ENCODE measurements around the gene SLC36A4.
"Not testable (repeated sequence)": the region's sequence is repeated elsewhere in the genome, so short reads cannot be mapped to it uniquely, and the experiment has no call there.

The SLC36A4 gene

DNA sequence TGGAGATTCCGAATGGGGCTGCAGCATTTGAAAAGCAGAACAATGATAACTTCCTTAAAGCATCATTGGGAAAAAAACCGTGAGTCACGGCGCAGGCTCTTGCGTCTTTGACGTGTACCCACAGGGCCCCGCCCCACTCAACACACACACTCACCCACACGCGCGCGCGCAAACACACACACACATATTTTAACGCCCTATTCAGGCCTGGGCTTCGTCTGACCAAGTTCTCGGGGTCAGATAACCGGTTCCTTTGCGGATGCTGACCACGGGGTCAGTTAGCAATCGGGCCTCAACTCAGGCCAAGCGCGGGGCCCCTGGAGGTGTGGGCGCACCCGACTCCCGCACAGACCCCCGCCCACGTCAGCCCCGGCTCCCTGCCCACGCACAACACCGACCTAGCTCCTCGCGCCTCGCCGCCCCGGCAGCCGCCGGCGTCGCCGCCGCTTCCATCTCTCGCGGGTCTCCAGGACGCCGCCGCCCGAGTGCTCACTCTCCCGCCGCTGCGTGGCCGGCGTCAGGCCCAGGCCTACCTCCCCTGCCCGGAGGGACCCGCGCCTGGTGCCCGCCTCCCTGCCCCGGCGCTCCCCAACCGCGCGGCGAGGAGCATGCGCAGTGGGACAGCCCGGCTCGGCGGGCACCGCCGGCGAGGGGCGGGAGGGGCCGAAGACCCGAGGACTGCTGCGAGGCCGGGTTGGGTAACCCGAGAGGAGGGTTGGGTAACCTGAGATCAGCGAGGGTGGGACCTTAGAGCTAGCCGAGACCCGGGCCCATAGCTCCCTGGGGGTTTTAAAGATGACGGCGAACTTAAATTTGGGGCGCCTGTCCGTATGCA lies at the start of gene SLC36A4:
Gene SLC36A4 (minus strand): TSS at position 612 of the 835 bp plus-strand sequence. CDS start 159 bp downstream, at position 453.
- DNase-seq = peak; percentile 84

GRCh38 chr11:93246790-93247189 lies 49.0 kb upstream of the SLC36A4 start:
- not testable (repeated sequence) for DNase-seq

DNA sequence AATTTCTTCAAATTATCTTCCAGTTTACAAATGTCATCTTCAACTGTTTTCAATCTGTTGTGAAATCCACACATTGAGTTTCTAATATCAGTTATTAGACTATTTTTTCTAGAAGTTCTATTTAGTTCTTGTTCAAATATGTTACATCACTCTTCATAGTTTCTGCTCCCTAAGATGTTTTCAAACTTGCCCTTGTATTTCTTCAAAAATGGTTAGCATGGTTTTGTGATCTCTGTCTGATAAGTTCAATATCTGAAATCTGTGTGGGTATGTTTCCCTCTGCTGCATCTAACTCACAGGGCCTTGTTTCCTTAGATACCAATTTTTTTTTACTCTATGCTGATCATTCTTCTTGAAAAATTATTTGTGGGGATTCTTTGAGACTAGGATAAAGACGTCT lies 46.2 kb upstream of the SLC36A4 start:
- no peak for DNase-seq

DNA sequence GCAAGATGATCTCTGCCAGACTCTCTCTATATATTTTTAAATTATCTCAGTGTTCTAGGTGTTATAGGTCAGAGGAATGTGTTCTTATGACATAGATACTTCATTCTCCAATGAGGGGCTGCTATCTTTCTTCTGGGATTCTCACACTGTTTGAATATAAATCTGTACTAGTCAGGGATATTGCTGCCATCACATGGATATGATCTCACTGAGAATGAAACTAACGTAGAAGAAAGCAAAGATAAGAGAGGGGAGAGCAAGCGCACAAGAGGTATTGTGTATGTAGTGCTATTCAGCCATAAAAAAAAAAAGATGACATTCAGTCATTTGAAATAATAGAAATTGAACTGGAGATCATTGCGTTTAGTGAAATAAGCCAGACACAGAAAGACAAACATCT lies 42.2 kb upstream of the SLC36A4 start:
- no peak for DNase-seq

DNA sequence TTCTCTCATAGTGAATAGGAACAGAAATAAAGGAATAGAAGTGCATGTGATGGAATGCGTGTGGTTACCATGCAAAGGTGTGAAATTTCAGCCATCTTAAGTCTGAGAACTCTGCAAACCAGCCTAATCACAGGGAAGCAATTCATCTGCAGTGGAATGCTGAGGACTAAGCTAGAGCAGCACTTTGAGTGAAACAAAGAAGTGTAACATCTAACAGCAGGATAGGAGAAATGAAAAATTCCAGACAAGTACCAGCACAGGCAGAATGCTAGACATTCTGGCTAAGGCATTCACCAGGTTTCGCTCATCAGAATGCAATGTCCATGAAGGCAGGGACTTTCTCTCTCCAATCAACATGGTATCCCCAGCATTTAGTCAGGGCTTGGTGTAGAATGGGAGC lies 41.2 kb upstream of the SLC36A4 start:
- no peak for DNase-seq

GRCh38 chr11:93236741-93237675 lies 39.2 kb upstream of the SLC36A4 start:
- no peak for DNase-seq

DNA sequence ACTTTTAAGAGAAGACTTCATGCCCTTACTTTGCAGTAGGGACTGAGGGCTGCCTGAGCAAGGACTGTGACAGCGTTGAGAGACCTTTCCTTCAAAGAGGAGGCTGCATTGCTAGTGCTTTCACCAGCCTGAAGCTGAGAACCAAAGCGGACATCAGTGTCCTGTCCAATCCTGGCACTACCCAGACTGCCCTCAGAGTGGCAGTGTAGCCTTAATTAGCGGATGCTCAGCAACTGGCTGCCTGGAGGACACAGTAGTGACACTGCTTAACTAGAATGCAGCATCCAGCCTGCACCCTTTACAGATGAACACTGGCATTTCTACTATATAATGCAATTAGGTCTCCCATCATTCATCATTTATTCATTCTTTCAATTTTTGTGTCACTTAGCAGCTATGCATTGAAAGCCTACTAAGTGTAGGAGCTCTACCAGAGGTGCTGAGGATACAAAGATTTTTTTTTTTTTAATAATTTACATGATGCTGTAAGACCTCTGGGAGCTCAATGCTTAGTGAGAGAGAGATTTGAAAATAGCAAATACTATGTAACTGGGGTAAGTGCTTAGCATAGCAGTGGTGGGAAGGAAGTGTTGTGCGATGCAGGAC lies 36.9 kb upstream of the SLC36A4 start:
- DNase-seq = peak; percentile 59

GRCh38 chr11:93229876-93230275 lies 32.1 kb upstream of the SLC36A4 start:
- DNase-seq = no peak

- DNase-seq = no peak
Measured at GRCh38 chr11:93225662-93226061, 27.9 kb upstream of the SLC36A4 start.

DNA sequence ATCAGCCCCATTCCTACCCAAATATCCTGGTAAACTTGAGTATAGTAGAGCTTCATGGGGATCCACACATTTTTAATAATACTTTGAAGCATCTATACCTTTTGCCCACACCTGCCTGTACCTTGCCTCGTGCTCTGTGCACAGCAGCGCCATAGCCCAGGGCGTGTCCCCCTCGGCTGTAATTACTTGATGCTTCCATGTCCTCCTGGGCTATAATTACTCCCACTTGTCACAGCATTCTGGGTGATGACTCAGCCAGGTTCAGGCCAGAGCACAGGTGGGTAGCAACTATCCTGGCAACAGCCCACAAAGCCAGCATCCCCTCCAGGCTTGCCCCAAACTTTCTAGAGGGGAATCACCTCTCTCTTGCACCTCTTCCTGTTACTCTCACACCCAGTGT lies 23.7 kb upstream of the SLC36A4 start:
- DNase-seq = no peak

- no peak for DNase-seq
Measured at GRCh38 chr11:93220078-93220477, 22.3 kb upstream of the SLC36A4 start.

- DNase-seq = no peak
Measured at GRCh38 chr11:93219440-93219839, 21.6 kb upstream of the SLC36A4 start.

DNA sequence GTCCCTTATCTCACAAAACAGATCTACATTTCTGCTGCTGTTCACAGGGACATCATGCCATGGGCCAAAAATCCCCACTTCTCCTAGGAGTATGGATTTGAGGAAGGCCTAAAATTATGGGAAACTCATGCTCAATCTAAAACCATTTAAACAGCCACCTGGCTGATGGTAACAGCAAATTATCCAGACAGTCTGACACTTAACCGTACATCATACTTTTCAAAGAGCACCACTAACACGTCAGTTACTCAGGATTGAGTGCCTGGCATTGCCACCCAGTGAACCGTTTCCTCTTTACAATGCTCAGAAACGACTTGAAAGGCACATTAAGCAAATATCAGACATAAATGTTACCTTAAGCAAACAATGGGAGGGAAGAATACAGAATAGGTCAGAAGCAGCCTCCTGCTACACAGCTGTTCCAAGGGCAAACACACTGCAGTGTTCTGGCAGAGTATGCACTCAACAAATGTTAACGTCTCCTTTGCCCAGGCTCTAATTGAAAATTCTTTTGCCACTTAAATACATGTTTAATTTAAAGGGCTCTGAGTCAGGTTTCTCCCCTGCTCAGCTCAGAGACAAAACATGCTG lies 18.8 kb upstream of the SLC36A4 start:
- DNase-seq = no peak

- DNase-seq = no peak
Measured at GRCh38 chr11:93213622-93214021, 15.8 kb upstream of the SLC36A4 start.

- DNase-seq = no peak
Measured at GRCh38 chr11:93212094-93212493, 14.3 kb upstream of the SLC36A4 start.

DNA sequence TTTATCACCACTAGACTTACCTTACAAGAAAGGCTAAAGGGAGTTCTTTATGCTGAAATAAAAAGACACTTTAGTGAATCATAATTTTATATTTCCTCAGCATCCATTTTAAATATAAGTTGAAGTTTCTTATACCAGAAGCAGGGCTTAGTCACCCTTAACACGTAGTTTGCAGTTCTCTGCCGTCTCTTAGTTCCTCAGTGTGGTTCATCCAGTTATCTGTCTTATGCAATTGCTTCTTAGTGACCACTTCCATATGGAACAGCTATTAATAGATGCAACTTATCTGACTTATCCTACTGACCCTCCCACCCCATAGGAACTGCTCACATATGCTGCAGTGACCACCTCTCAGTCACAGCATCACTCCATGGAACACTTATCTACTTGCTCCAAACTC lies 11.7 kb upstream of the SLC36A4 start:
- no peak for DNase-seq

DNA sequence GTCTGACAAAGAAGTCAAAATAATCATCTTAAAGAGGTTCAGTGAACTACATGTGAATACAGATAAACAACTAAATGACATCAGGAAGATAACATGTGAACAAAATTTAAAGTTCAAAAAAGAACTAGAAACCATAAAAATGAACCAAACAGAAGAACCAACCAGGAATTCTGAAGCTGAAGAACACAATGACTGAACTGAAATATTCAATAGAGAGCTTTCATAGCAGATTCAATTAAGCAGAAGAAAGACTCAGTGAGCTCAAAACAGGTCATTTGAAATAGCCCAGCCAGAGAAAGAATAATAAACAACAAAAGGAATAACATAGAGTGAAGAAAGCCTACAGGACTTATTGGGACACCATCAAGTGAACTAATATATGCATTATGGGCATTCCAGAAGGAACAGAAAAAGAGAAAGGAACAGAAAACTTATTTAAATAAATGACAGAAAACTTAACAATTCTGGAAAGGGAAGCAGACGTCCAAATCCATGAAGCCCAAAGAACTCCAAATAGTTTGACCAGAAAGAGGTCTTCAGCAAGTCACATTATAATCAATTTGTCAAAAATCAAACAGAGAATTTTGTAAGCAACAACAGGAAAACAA lies 11.0 kb upstream of the SLC36A4 start:
- DNase-seq = no peak

DNA sequence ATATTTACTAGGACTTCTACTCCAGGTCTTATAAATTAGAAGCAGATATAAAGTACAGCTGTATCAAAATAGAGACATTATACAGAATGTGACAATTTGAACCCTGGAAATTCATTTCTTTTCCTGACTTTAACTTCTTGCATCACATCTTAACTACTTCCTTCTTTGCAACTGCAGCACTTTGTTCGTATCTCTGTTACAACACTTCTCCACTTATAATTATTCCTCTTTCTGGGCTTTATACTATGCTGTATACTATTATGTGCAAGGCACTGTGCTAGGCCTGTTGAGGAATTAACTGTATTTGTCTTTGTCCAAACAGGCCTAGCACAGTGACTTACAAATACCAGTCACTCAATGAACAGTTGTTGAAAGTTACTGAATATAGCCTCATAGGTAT lies 1.8 kb upstream of the SLC36A4 start:
- no peak for DNase-seq

- DNase-seq = no peak
Measured at GRCh38 chr11:93198215-93198845, 539 bp upstream of the SLC36A4 start.

GRCh38 chr11:93196816-93197379 lies 893 bp downstream of the SLC36A4 start:
- DNase-seq = no peak

DNA sequence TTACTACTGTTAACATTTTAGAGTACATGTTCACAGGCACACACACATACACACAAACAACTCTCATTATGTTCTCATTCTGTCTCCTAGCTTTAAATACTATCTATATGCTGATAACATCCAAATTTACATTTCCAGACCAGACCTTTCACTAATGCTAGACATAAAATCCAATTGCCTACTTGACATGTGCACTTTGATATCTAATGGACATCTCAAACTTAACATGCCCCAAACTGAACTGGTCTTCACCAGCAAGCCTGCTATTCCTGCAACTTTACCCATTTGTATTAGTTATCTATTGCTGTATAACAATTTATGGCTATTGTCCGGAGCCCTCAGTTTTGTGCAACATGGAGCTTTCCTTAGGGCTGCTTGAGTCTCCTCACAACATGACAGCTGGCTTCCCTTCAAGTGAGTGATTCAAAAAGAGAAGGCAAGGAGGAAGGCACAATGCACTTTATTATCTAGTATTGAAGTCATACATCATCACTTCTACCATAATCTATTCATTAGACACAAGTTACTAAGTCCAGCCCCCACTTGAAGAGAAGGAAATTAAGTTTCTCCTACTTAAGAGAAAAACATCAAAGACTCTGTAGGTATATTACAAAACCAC lies 3.0 kb downstream of the SLC36A4 start:
- no peak for DNase-seq

All from activated CD4-positive, CD25-positive, alpha-beta regulatory T cell treated with anti-CD3 and anti-CD28 coated beads, Interleukin-2, amount 50 U/mL, for 72 hours (primary cell).